Adipocyte (in vitro differentiated cells): ENCODE measurements around the gene GPR137.

ENCODE experiments used
- DNase-seq: peaks from one replicate; pipeline ENCODE4 v3.0.0-alpha.2; 2015; ENCODE audit warnings: low read depth
- H3K27me3 ChIP-seq: replicated peaks from 2 replicates; pipeline ENCODE4 v1.7.0; 2013; ENCODE audit warnings: mild to moderate bottlenecking, low read length, moderate library complexity; ENCODE audit not compliant: control insufficient read depth, insufficient read depth
- H3K36me3 ChIP-seq: 2 replicates; pipeline ENCODE4 v1.7.0; 2013; ENCODE audit warnings: low read length, mild to moderate bottlenecking, moderate library complexity; ENCODE audit not compliant: control insufficient read depth, insufficient read depth, severe bottlenecking
- H3K4me1 ChIP-seq: 2 replicates; pipeline ENCODE4 v1.7.0; 2013; ENCODE audit warnings: mild to moderate bottlenecking, low read length, moderate library complexity; ENCODE audit not compliant: control insufficient read depth, insufficient read depth
- H3K4me3 ChIP-seq: 2 replicates; pipeline ENCODE4 v1.7.0; 2013; ENCODE audit warnings: mild to moderate bottlenecking, low read length, moderate library complexity
- H3K9ac ChIP-seq: 2 replicates; pipeline ENCODE4 v1.7.0; 2013; ENCODE audit warnings: mild to moderate bottlenecking, low read length, moderate library complexity
- H3K9me3 ChIP-seq: 2 replicates; pipeline ENCODE4 v1.7.0; 2013; ENCODE audit warnings: mild to moderate bottlenecking, low read length, moderate library complexity; ENCODE audit not compliant: control insufficient read depth

Gene GPR137

DNA sequence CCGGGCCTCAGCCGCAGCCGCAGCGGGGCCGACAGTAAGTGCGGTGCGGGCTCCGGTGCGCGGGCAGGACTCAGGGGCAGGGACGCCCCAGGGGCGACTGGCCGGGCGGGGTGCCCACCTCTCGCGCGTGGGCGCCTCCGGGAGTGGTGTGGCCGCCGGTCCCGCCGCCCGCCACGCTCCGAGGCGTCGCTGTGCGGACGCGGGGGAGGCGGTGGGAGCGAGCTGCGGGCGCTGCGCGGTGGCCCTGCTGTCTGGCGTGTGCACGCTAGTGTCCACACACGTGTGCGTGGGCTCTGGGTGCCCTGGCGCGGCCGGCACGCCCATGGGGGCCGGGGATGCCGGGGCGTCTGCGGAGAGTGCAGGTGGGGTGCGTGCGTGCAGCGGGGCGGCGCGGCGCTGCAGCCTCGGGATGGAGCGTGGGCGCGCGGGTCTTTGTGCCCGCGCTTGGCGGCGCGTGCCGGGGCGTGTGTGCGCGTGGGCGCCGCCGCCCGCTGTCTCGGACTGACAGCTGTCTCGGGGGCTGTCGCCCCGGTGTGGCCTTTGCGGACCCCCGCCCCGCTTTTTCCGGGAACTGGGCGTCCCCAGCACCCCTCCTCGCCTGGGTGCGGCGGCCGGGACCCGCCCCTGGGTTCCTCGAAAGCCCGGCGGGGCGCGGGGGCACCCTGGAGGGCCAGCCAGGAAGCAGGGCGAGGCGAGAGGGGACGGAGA is 6.3 kb downstream of the GPR137 start:
- peaks cover 26% of the 10 kb centered on the region for H3K27me3 ChIP-seq

DNA sequence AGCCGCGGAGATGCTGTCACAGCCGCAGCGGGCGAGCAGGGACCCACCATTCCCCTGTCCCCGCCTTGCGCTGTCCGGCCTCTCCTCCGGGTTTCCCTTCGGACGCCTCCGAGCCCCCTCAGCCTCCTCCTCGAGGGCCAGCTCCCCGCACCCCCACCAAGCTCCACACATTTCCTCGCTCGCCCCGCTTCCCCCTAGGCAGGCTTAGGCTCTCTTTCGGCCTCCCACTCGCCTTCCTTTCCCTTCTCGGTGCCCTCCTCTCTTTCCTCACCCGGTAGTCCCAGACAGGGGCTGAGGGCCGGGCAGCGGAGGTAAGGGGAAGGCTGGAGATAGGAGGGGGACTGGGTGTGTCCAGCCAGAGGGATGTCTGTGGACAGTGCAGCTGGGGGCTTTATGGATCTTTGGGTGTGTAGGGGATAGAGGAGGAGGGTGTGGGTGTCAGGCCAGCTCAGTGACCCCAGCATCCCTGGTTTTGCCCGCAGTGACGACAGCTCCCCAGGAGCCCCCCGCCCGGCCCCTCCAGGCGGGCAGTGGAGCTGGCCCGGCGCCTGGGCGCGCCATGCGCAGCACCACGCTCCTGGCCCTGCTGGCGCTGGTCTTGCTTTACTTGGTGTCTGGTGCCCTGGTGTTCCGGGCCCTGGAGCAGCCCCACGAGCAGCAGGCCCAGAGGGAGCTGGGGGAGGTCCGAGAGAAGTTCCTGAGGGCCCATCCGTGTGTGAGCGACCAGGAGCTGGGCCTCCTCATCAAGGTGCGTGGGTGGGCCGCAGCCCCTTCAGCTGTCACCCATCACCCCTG is 7.0 kb downstream of the GPR137 start:
- H3K27me3 ChIP-seq: peaks cover 33% of the 10 kb centered on the region
- H3K4me1 ChIP-seq: no peaks in the 10 kb centered on the region
- peak overlapping the region; percentile 62 for H3K4me3 ChIP-seq
- H3K9me3 ChIP-seq: no peaks in the 10 kb centered on the region
- DNase-seq: no peak
- H3K9ac ChIP-seq: peak overlapping the region; percentile 34
- H3K36me3 ChIP-seq: no peaks in the 10 kb centered on the region

More for the DNA sequence above, 6.3 kb downstream of the GPR137 start:
- no peaks in the 10 kb centered on the region for H3K4me1 ChIP-seq
- H3K4me3 ChIP-seq: peak overlapping the region; percentile 62
- no peaks in the 10 kb centered on the region for H3K9me3 ChIP-seq
- DNase-seq: peak; percentile 43
- peak overlapping the region; percentile 34 for H3K9ac ChIP-seq
- H3K36me3 ChIP-seq: no peaks in the 10 kb centered on the region

GRCh38 chr11:64294774-64295173 is 9.1 kb downstream of the GPR137 start:
- Histone ChIP-seq H3K4me1 (peaks cover 5% of the 10 kb centered on the region), H3K4me3 (no peak overlapping the region), H3K36me3 (no peaks in the 10 kb centered on the region), H3K9me3 (no peaks in the 10 kb centered on the region), H3K27me3 (peaks cover 44% of the 10 kb centered on the region), H3K9ac (no peak overlapping the region)
- DNase-seq: peak; percentile 39

- H3K27me3 ChIP-seq: peaks cover 51% of the 10 kb centered on the region
- H3K9ac ChIP-seq: no peak overlapping the region
- no peaks in the 10 kb centered on the region for H3K36me3 ChIP-seq
- DNase-seq: no peak
- no peaks in the 10 kb centered on the region for H3K9me3 ChIP-seq
- peaks cover 13% of the 10 kb centered on the region for H3K4me1 ChIP-seq
- H3K4me3 ChIP-seq: no peak overlapping the region
Observed at GRCh38 chr11:64295760-64296159, 10.1 kb downstream of the GPR137 start.

DNA sequence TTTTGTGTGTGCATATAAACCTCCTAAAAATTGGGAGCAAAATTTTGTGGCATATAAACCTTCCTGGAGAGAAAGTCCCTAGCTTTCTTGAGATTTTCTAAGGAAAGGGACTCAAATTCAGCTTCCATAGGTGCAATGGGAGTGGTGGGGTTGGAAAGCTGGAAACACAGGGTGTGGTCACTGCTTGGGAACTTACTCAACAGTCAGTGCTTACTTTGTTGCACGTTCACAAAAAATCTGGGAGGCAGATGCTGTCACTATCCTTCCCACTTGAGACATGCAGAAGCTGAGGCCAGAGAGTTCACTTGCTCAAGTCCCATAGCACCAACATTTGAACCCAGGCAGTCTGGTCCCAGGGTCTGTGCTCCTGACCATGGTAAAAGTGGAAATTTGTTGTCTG is 10.6 kb downstream of the GPR137 start:
- H3K36me3 ChIP-seq: no peaks in the 10 kb centered on the region
- no peaks in the 10 kb centered on the region for H3K9me3 ChIP-seq
- H3K4me3 ChIP-seq: no peak overlapping the region
- peaks cover 15% of the 10 kb centered on the region for H3K4me1 ChIP-seq
- H3K27me3 ChIP-seq: peaks cover 51% of the 10 kb centered on the region
- no peak for DNase-seq
- no peak overlapping the region for H3K9ac ChIP-seq

DNA sequence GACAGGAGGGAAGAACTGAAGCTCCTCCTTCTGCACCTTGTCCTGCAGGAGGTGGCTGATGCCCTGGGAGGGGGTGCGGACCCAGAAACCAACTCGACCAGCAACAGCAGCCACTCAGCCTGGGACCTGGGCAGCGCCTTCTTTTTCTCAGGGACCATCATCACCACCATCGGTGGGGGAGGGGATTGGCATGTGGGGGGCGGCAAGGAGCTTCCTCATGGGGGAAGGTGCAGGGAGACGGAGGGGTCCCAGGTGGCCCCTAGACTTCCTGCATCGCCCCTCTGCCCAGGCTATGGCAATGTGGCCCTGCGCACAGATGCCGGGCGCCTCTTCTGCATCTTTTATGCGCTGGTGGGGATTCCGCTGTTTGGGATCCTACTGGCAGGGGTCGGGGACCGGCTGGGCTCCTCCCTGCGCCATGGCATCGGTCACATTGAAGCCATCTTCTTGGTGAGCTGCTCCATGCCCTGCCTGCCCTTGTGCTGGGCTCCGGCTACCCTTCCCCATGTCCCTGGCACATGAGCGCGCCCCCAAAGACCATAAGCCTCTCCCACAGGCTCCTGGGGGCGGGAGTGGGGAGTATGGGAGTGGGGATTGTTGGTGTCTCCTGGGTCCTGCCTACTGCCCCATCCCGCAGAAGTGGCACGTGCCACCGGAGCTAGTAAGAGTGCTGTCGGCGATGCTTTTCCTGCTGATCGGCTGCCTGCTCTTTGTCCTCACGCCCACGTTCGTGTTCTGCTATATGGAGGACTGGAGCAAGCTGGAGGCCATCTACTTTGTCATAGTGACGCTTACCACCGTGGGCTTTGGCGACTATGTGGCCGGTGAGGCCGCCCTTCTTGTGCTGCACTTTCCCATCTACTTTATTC is 11.4 kb downstream of the GPR137 start:
- H3K9ac ChIP-seq: no peak overlapping the region
- no peak overlapping the region for H3K4me3 ChIP-seq
- H3K9me3 ChIP-seq: no peaks in the 10 kb centered on the region
- no peaks in the 10 kb centered on the region for H3K36me3 ChIP-seq
- no peak for DNase-seq
- peaks cover 15% of the 10 kb centered on the region for H3K4me1 ChIP-seq
- H3K27me3 ChIP-seq: peaks cover 51% of the 10 kb centered on the region

GRCh38 chr11:64297699-64298358 is 12.2 kb downstream of the GPR137 start:
- Histone ChIP-seq H3K9ac (no peak overlapping the region), H3K4me3 (no peak overlapping the region), H3K9me3 (no peaks in the 10 kb centered on the region), H3K27me3 (peaks cover 46% of the 10 kb centered on the region), H3K36me3 (no peaks in the 10 kb centered on the region), H3K4me1 (peaks cover 15% of the 10 kb centered on the region)
- DNase-seq: no peak

DNA sequence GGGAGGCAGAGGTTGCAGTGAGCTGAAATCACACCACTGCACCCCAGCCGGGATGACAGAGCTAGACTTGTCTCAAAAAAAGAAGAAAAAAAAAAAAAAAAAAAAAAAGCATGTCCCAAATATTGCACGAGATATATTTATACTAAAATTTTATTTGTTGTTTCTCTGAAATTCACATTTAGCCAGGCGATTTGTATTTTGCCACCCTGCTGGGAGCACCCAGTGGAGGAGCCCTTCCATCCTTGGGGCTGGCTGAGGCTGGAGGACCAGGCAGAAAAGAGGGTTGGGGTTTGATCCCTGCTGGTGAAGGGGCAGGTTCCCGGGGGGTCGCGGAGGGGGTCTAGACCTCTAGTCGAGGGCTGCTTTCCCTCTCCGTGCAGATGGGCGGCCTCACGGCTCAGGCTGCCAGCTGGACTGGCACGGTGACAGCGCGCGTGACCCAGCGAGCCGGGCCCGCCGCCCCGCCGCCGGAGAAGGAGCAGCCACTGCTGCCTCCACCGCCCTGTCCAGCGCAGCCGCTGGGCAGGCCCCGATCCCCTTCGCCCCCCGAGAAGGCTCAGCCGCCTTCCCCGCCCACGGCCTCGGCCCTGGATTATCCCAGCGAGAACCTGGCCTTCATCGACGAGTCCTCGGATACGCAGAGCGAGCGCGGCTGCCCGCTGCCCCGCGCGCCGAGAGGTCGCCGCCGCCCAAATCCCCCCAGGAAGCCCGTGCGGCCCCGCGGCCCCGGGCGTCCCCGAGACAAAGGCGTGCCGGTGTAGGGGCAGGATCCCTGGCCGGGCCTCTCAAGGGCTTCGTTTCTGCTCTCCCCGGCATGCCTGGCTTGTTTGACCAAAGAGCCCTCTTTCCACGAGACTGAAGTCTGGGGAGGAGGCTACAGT is 13.6 kb downstream of the GPR137 start:
- peak; percentile 70 for DNase-seq
- H3K9ac ChIP-seq: peak overlapping the region; percentile 66
- no peaks in the 10 kb centered on the region for H3K9me3 ChIP-seq
- H3K36me3 ChIP-seq: no peaks in the 10 kb centered on the region
- peaks cover 18% of the 10 kb centered on the region for H3K4me1 ChIP-seq
- peak overlapping the region; percentile 61 for H3K4me3 ChIP-seq
- peaks cover 36% of the 10 kb centered on the region for H3K27me3 ChIP-seq

DNA sequence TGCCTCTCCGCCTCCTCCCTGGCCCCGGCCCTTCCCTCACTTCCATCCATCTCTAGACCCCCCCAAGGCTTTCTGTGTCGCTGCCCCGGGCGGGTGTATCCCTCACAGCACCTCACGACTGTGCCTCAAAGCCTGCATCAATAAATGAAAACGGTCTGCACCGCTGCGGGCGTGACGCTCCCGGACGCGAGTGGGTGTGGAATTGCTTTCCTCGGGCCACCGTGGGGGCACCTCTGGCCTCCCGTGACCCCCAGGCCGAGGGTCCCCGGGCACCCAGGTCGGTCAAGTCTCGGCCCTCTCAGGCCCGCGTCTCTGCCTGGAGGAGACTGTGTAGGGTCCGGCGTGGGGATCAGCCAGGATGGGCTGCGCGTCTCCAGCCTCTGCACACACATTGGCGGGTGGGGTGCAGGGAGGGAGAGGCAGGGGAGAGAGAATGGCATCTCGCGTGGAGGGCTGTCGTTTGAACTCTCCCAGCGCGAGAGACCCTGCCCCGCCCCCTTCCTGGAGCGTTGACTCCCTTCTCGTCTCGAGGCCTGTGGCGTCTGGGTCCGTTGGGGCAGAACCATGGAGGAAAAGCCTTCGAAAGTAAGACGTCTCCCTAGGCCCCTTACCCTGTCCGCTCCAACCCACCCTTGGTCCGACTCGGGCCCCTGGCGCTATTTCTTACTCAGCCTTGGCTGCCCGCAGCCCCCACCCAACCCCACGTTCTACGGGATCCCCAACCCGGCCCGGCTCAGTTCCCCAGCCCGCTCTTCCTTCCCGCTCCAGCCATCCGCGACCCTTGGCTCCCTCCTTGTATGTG is 14.4 kb downstream of the GPR137 start, which contains the start of gene CATSPERZ:
Gene CATSPERZ, plus strand, starts transcription at position 512 of the 802 bp plus-strand sequence. Its CDS starts 53 bp downstream, at position 565.
- peak within 1 kb of the TSS; percentile 73 for H3K4me3 ChIP-seq
- peaks cover 18% of the 10 kb centered on the region for H3K4me1 ChIP-seq
- H3K9ac ChIP-seq: peak within 1 kb of the TSS; percentile 68
- H3K27me3 ChIP-seq: peaks cover 36% of the 10 kb centered on the region
- H3K9me3 ChIP-seq: no peaks in the 10 kb centered on the region
- no peaks in the 10 kb centered on the region for H3K36me3 ChIP-seq
- no peak for DNase-seq
